ENCODE data around the gene TGM4. TPM values are rescaled to one million over a fixed set of nuclear protein-coding genes. Genes with fewer than 3 reads are reported as not detected.
A peak's percentile ranks its signal among the peaks of the same experiment; 100 is the strongest.

TGM4 gene
- polyA plus RNA-seq, 1 experiment, result 0.12 TPM

DNA sequence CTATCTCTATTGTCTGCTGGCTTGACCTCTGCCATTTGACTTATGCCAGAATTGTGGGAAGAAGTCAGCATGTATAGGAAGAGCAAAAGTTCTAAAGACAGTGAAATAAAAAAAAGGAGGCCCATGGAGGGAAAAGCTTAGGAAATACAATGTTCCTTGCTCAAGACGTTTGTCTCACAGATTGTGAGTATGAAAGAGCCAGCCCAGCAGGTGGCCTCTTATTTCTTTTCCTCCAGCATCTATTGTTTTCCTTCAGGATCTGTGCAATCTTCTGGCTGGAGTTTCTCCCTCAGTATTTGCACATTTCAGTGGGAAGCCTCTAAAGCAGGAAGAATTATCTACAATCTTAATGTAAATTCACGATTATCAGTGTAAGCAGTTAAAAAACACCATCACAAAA lies 57.9 kb downstream of the TGM4 start:
- ChIA-PET POLR2A (no interaction called here), CTCF (no interaction called here)
- DNase-seq (ENCODE audit: low read depth, low spot score), result no peak
- no peak for TF ChIP-seq CTCF (IDR thresholded peaks at IDR 0.05; ENCODE audit: low read depth, low read length)
- Histone ChIP-seq H3K27ac (ENCODE audit: low read depth, low read length) (no peak overlapping the region), H3K4me3 (ENCODE audit: low read depth, low read length) (no peak overlapping the region), H3K27me3 (ENCODE audit: control insufficient read depth, insufficient read depth, low read length) (no peaks in the 10 kb centered on the region), H3K9me3 (ENCODE audit: control insufficient read depth, insufficient read depth, low read length) (no peaks in the 10 kb centered on the region)

GRCh38 chr3:44932986-44933944 lies 58.9 kb downstream of the TGM4 start:
- DNase-seq (ENCODE audit: low read depth, low spot score), result no peak
- H3K27ac ChIP-seq (ENCODE audit: low read depth, low read length), result no peak overlapping the region
- H3K4me3 ChIP-seq (ENCODE audit: low read depth, low read length), result no peak overlapping the region
- no peaks in the 10 kb centered on the region for H3K9me3 ChIP-seq (ENCODE audit: control insufficient read depth, insufficient read depth, low read length)
- CTCF ChIA-PET, result interaction anchor here (1.3 kb wide), 1 partner anchor 19 kb away, joined by 6 read pairs; no protein-coding TSS in a partner anchor
- POLR2A ChIA-PET, result no interaction called here
- no peak for TF ChIP-seq CTCF (IDR thresholded peaks at IDR 0.05; ENCODE audit: low read depth, low read length)
- no peaks in the 10 kb centered on the region for H3K27me3 ChIP-seq (ENCODE audit: control insufficient read depth, insufficient read depth, low read length)

GRCh38 chr3:44939581-44940036 lies 65.2 kb downstream of the TGM4 start:
- no peak for DNase-seq (ENCODE audit: low read depth, low spot score)
- ChIA-PET POLR2A (no interaction called here), CTCF (interaction anchor here (4.6 kb wide), 1 partner anchor 26 kb away, joined by 19 read pairs; no protein-coding TSS in a partner anchor)
- Histone ChIP-seq H3K27ac (ENCODE audit: low read depth, low read length) (peak overlapping the region; percentile 31), H3K27me3 (ENCODE audit: control insufficient read depth, insufficient read depth, low read length) (no peaks in the 10 kb centered on the region), H3K4me3 (ENCODE audit: low read depth, low read length) (no peak overlapping the region), H3K9me3 (ENCODE audit: control insufficient read depth, insufficient read depth, low read length) (no peaks in the 10 kb centered on the region)
- TF ChIP-seq CTCF (IDR thresholded peaks at IDR 0.05; ENCODE audit: low read depth, low read length), result no peak

GRCh38 chr3:44942202-44942921 lies 68.0 kb downstream of the TGM4 start:
- no peak for TF ChIP-seq CTCF (IDR thresholded peaks at IDR 0.05; ENCODE audit: low read depth, low read length)
- Histone ChIP-seq H3K9me3 (ENCODE audit: control insufficient read depth, insufficient read depth, low read length) (no peaks in the 10 kb centered on the region), H3K27ac (ENCODE audit: low read depth, low read length) (peak overlapping the region; percentile 31), H3K4me3 (ENCODE audit: low read depth, low read length) (no peak overlapping the region), H3K27me3 (ENCODE audit: control insufficient read depth, insufficient read depth, low read length) (no peaks in the 10 kb centered on the region)
- CTCF ChIA-PET, result interaction anchor here (0.6 to 1.5 kb wide), 2 partner anchors 19 to 28 kb away, joined by 3 to 8 read pairs; no protein-coding TSS in a partner anchor
- POLR2A ChIA-PET, result no interaction called here
- DNase-seq (ENCODE audit: low read depth, low spot score), result no peak

All from AG04450 (cell line).